Measurements from ENCODE around the gene ZNF224. TPM values are rescaled to one million over a fixed set of nuclear protein-coding genes. Genes with fewer than 3 reads are reported as not detected.

The ZNF224 gene
- 19.4 and 23.0 TPM in 2 replicates for total RNA-seq
- long read RNA-seq, transcript ZNF224-201 (6 exons, 3,980 nt): major isoform, 6 of 27 reads
- long read RNA-seq, partial matches to known transcripts: 0 of 27 reads
- long read RNA-seq, other reads (novel, unspliced or antisense): 15 of 27 reads

DNA sequence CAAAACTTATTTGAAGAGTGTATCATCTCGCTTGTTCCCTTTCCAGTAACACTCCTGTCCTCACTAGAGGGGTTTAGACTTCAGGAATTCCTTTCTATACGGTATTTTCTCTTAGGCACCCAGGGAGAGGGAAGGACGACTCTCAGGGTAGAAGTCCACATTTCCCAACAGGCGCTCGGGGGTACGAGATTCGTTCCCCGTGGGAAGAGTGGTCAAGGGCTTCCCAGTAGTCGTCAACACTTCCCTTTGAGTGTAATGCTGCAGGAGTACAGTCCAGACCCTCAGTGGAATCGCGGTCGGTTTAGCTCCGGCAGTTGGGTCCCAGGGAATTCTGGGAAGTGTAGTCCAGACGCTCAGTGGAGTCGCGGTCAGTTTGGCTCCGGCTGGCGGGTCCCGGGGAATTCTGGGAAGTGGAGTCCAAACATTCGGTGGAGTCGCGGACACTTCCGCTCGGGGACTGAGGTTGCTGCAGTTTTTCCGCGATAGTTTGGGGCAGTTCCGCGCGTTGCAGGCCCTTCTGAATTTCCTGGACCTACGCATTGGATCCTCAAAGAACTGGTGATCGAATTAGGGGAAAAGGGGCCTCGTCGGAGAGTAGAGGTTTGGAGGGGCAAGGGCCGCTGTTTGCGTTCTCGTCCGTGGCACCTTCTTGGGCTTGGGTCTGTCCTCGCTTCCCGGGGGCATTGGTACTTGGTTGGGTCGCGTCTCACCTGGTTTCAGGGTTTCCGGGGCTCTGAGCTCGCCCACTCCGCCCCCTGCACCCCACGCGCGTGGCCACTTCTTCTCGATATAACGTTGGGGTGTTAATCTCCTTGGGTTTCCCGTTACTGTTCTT lies at the start of gene ZNF224:
Gene ZNF224, plus strand, starts transcription at position 431 of the 835 bp plus-strand sequence. CDS start 3,513 bp downstream, outside the sequence.
- H3K9me3 Mint-ChIP-seq: no peaks in the 10 kb centered on the region
- H3K4me3 Mint-ChIP-seq: peak within 1 kb of the TSS; percentile 99
- H3K4me1 Mint-ChIP-seq: peaks cover 16% of the 10 kb centered on the region
- H3K36me3 Mint-ChIP-seq (ENCODE audit: low read depth): peaks cover 5% of the 10 kb centered on the region
- TF ChIP-seq, protein P1, sequence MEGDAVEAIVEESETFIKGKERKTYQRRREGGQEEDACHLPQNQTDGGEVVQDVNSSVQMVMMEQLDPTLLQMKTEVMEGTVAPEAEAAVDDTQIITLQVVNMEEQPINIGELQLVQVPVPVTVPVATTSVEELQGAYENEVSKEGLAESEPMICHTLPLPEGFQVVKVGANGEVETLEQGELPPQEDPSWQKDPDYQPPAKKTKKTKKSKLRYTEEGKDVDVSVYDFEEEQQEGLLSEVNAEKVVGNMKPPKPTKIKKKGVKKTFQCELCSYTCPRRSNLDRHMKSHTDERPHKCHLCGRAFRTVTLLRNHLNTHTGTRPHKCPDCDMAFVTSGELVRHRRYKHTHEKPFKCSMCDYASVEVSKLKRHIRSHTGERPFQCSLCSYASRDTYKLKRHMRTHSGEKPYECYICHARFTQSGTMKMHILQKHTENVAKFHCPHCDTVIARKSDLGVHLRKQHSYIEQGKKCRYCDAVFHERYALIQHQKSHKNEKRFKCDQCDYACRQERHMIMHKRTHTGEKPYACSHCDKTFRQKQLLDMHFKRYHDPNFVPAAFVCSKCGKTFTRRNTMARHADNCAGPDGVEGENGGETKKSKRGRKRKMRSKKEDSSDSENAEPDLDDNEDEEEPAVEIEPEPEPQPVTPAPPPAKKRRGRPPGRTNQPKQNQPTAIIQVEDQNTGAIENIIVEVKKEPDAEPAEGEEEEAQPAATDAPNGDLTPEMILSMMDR (conservative IDR thresholded peaks at IDR 0.05): no peak
- H3K27ac Mint-ChIP-seq (ENCODE audit: unreplicated experiment): peak within 1 kb of the TSS; percentile 91
- peak; percentile 81 for DNase-seq (ENCODE audit: low read depth, low spot score)
- no peaks in the 10 kb centered on the region for H3K27me3 Mint-ChIP-seq (ENCODE audit: low read depth)

DNA sequence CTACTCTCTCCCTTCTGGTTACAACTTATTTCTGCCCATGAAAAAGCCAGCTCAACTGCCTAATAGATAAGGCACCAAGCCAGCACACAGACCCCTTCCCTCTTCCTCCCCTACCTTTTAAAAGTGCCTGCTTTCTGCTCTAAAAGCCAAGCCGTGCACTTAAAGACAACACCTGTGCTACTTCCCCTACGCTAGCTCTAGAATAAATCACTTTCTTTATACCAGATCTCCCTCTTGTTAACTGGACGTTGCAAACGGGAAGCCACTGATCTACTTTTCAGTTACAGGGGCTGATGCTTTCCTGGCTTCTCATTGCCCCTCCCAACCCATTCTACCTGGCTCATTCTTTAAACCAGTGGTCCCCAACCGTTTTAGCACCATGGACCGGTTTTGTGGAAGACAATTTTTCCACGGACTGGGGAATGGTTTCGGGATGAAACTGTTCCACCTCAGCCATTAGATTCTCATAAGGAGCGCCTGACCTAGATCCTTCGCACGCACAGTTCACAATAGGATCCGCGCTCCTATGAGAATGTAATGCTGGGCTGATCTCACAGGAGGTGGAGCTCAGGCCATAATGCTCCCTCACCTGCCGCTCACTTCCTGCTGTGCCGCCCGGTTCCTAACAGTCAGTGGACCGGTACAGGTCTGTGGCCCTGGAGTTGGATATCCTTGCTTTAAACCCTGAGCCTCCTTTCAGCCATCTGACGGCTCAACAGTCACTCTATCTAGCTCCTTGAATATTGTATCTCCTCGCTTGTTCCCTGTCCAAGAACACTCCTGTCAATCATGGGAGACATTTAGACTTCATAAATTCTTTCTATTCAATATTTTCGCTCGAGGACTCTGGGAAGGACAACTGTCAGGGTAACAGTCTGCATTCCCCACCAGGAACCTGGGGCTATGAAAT lies 43.2 kb upstream of the ZNF224 start:
- no peak for DNase-seq (ENCODE audit: low read depth, low spot score)
- H3K36me3 Mint-ChIP-seq (ENCODE audit: low read depth): peaks cover 18% of the 10 kb centered on the region
- H3K4me1 Mint-ChIP-seq: peaks cover 24% of the 10 kb centered on the region
- H3K9me3 Mint-ChIP-seq: no peaks in the 10 kb centered on the region
- TF ChIP-seq, protein P1 (conservative IDR thresholded peaks at IDR 0.05): no peak
- no peak overlapping the region for H3K27ac Mint-ChIP-seq (ENCODE audit: unreplicated experiment)
- H3K4me3 Mint-ChIP-seq: peak overlapping the region; percentile 94
- peaks cover 40% of the 10 kb centered on the region for H3K27me3 Mint-ChIP-seq (ENCODE audit: low read depth)

DNA sequence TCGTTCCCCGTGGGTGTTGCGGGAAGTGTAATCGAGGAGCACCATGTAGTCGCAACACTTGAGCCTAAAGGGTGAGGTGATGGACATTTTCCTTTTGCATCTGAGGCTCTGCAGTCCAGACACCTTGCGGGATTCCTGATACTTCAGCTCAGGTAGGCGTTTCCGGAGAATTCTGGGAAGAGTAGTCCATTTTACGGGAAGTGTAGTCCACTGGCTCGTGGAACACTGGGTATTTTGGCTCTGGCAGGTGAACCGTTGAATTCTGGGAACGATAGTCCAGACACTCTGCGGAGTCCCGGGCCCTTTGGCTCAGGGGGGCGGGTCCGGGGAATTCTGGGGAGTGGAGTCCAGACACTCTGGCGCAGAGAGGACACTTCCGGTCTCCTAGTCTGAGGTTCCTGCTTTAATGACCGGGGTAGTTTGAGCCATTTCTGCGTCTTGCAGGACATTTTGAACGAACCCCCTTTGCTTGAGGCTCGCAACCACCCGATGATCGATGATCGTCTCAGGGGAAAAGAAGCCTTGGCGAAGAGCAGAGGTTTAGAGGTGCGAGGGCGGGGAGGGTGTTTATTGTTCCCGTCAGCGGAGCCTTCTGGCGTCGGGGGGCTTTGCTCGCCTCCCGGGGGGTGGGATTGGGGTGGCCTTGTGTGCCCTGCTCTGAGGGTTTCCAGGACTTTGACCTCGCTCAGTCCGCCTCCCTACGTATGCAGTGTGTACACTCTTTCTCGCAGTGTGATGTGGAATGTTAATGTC lies 42.3 kb upstream of the ZNF224 start, which contains the start of gene ZNF223:
Gene ZNF223, plus strand, starts transcription at position 387 of the 753 bp plus-strand sequence. CDS start 3,141 bp downstream, outside the sequence.
- Mint-ChIP-seq H3K4me3 (peak within 1 kb of the TSS; percentile 94), H3K27ac (ENCODE audit: unreplicated experiment) (peak within 1 kb of the TSS; percentile 97), H3K4me1 (peaks cover 24% of the 10 kb centered on the region), H3K27me3 (ENCODE audit: low read depth) (peaks cover 36% of the 10 kb centered on the region), H3K36me3 (ENCODE audit: low read depth) (peaks cover 21% of the 10 kb centered on the region), H3K9me3 (no peaks in the 10 kb centered on the region)
- TF ChIP-seq, protein P1 (conservative IDR thresholded peaks at IDR 0.05): no peak
- DNase-seq (ENCODE audit: low read depth, low spot score): peak; percentile 80

DNA sequence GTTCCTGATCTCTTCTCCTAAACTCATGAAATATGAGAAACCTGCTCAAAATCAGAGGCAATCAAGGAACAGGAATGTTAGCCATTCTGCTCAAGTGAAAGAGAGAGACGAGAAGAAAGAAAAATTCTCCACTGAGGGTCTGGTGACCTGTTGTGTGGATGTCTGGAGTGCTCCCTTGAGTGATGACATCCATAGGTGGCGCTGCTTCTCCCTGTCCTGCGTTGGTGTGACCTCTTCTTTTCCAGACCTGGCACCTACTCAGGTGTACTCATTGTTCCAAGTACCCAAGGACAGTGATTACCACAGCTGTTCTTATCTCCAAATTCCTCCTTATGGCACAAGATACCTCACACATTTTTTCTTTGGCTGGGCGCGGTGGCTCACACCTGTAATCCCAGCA lies 38.3 kb upstream of the ZNF224 start:
- TF ChIP-seq, protein P1 (conservative IDR thresholded peaks at IDR 0.05): no peak

More for the DNA sequence above, 38.3 kb upstream of the ZNF224 start:
- Mint-ChIP-seq H3K9me3 (no peaks in the 10 kb centered on the region), H3K36me3 (ENCODE audit: low read depth) (peaks cover 41% of the 10 kb centered on the region), H3K27me3 (ENCODE audit: low read depth) (peaks cover 5% of the 10 kb centered on the region), H3K4me1 (peaks cover 24% of the 10 kb centered on the region), H3K4me3 (no peak overlapping the region), H3K27ac (ENCODE audit: unreplicated experiment) (no peak overlapping the region)
- DNase-seq (ENCODE audit: low read depth, low spot score): no peak
